HCT116 (cell line): Measurements from ENCODE around the gene CCL4L2.

ENCODE experiments used
- CTCF ChIP-seq, 3 experiments: fragments of 200-600 bp in 1 of 3; sonication (generic) in 1 of 3; IDR thresholded peaks in 2 of 3; conservative IDR thresholded peaks in 1 of 3; 2 replicates each; pipeline ENCODE4 v1.5.1; 2012 to 2017; ENCODE audit warnings: low read depth in 2 of 3, low read length in 2 of 3, antibody characterized with exemption in 1 of 3, borderline replicate concordance in 1 of 3, control low read depth in 1 of 3, mild to moderate bottlenecking in 1 of 3, mixed read lengths in 1 of 3, mixed run types in 1 of 3, moderate library complexity in 1 of 3; ENCODE audit not compliant: insufficient read depth in 1 of 3
- POLR2A ChIP-seq: IDR thresholded peaks from 2 replicates; pipeline ENCODE4 v1.7.0; 2011; ENCODE audit warnings: borderline replicate concordance; ENCODE audit not compliant: insufficient read depth, insufficient read length; ENCODE audit errors: extremely low read depth
- POLR2AphosphoS5 ChIP-seq: IDR thresholded peaks from 2 replicates; pipeline ENCODE4 v1.6.1; 2011; ENCODE audit warnings: mild to moderate bottlenecking, low read depth, low read length, moderate library complexity
- SP1 ChIP-seq: IDR thresholded peaks from 2 replicates; pipeline ENCODE4 v1.6.1; 2012; ENCODE audit warnings: low read depth
- SRF ChIP-seq: IDR thresholded peaks from 2 replicates; pipeline ENCODE4 v1.6.1; 2012; ENCODE audit warnings: low read depth
- ZFX ChIP-seq: fragments of 450-650 bp; IDR thresholded peaks from 2 replicates; pipeline ENCODE4 v1.6.1; 2017

GRCh38 chr17:36198831-36199465, 11.9 kb upstream of the CCL4L2 start:
- no peak for TF ChIP-seq POLR2AphosphoS5
- TF ChIP-seq POLR2A: no peak
- no peak for TF ChIP-seq CTCF (IDR thresholded peaks at IDR 0.05 in 2 of 3, conservative IDR thresholded peaks at IDR 0.05 in 1 of 3; ENCODE audit: borderline replicate concordance in 1 of 3, insufficient read depth in 1 of 3, low read depth in 2 of 3, low read length in 2 of 3)
- TF ChIP-seq SP1: no peak
- no peak for TF ChIP-seq ZFX
- no peak for TF ChIP-seq SRF
